ENCODE measurements around the gene SPEF1. TPM values are rescaled to one million over a fixed set of nuclear protein-coding genes. Genes with fewer than 3 reads are reported as not detected.

SPEF1 gene
- total and polyA plus RNA-seq, 5 experiments from 2014 or later: 0.33 TPM; not detected in 4

- H3K4me3 Mint-ChIP-seq: peak overlapping the region in 9 of 10 donors; percentile 13 to 93 (median 52)
- POLR2A ChIA-PET: interaction anchor here (0.5 to 3.4 kb wide), 8 partner anchors 7 to 1324 kb away, joined by 3 to 65 read pairs (median 4); partner anchors contain the start of gene ADISSP
- H3K27ac Mint-ChIP-seq: peak overlapping the region; percentile 48 to 99 (median 82)
Measured at GRCh38 chr20:3818155-3819151, 37.2 kb upstream of the SPEF1 start.

GRCh38 chr20:3815703-3816315 is 34.6 kb upstream of the SPEF1 start:
- no peaks in the 10 kb centered on the region for H3K36me3 Mint-ChIP-seq
- no peaks in the 10 kb centered on the region for H3K9me3 Mint-ChIP-seq
- DNase-seq (peak in 7 of 10 donors; percentile 34 to 71 (median 61)), ATAC-seq (peak in 1 of 2 donors; percentile 8)
- peak overlapping the region; percentile 6 to 89 (median 80) for H3K4me3 Mint-ChIP-seq
- POLR2A ChIA-PET: interaction anchor here (1.9 to 4.2 kb wide), 2 partner anchors 11 to 48 kb away, joined by 7 to 27 read pairs; partner anchors contain the start of gene ADISSP
- H3K4me1 Mint-ChIP-seq: peaks cover 38 to 84% (median 80%) of the 10 kb centered on the region in 4 donors
- H3K27me3 Mint-ChIP-seq: no peaks in the 10 kb centered on the region
- peak overlapping the region; percentile 87 to 98 (median 94) for H3K27ac Mint-ChIP-seq

More at GRCh38 chr20:3818155-3819151, 37.2 kb upstream of the SPEF1 start:
- Mint-ChIP-seq H3K27me3 (no peaks in the 10 kb centered on the region), H3K4me1 (peaks cover 23 to 69% (median 67%) of the 10 kb centered on the region in 4 donors), H3K36me3 (peaks cover 0 to 6% (median under 1%) of the 10 kb centered on the region in 3 donors), H3K9me3 (no peaks in the 10 kb centered on the region)
- ATAC-seq (no peak), DNase-seq (no peak)

GRCh38 chr20:3814928-3815495 is 33.8 kb upstream of the SPEF1 start:
- no peaks in the 10 kb centered on the region for H3K36me3 Mint-ChIP-seq
- ATAC-seq (no peak), DNase-seq (no peak)
- no peaks in the 10 kb centered on the region for H3K27me3 Mint-ChIP-seq
- H3K27ac Mint-ChIP-seq: peak overlapping the region in 8 of 10 donors; percentile 87 to 98 (median 92)
- H3K4me3 Mint-ChIP-seq: peak overlapping the region in 6 of 10 donors; percentile 24 to 89 (median 74)
- POLR2A ChIA-PET: interaction anchor here (0.6 to 4.2 kb wide), 2 partner anchors 47 to 127 kb away, joined by 3 to 27 read pairs; partner anchors contain the start of gene ADISSP
- H3K9me3 Mint-ChIP-seq: no peaks in the 10 kb centered on the region
- peaks cover 40 to 89% (median 84%) of the 10 kb centered on the region in 4 donors for H3K4me1 Mint-ChIP-seq

- Mint-ChIP-seq H3K36me3 (no peaks in the 10 kb centered on the region), H3K4me1 (peaks cover 37 to 83% (median 79%) of the 10 kb centered on the region in 4 donors), H3K27ac (peak overlapping the region; percentile 89 to 99 (median 97)), H3K27me3 (no peaks in the 10 kb centered on the region), H3K9me3 (no peaks in the 10 kb centered on the region), H3K4me3 (peak overlapping the region; percentile 27 to 91 (median 68))
- POLR2A ChIA-PET: interaction anchor here (0.7 to 4.2 kb wide), 3 partner anchors 10 to 136 kb away, joined by 3 to 27 read pairs (median 4); partner anchors contain the start of gene ADISSP
- DNase-seq (peak in 6 of 10 donors; percentile 40 to 75 (median 47)), ATAC-seq (peak; percentile 7 to 9)
Measured at GRCh38 chr20:3813848-3814581, 32.8 kb upstream of the SPEF1 start.

GRCh38 chr20:3812975-3813847 is 32.0 kb upstream of the SPEF1 start:
- H3K4me3 Mint-ChIP-seq: peak overlapping the region; percentile 27 to 91 (median 68)
- peak overlapping the region; percentile 89 to 99 (median 97) for H3K27ac Mint-ChIP-seq
- H3K27me3 Mint-ChIP-seq: no peaks in the 10 kb centered on the region
- no peaks in the 10 kb centered on the region for H3K36me3 Mint-ChIP-seq
- ATAC-seq (no peak), DNase-seq (no peak)
- no peaks in the 10 kb centered on the region for H3K9me3 Mint-ChIP-seq
- POLR2A ChIA-PET: interaction anchor here (0.8 to 4.2 kb wide), 3 partner anchors 7 to 45 kb away, joined by 3 to 65 read pairs (median 27); partner anchors contain the start of genes ADISSP and AP5S1
- H3K4me1 Mint-ChIP-seq: peaks cover 33 to 80% (median 73%) of the 10 kb centered on the region in 4 donors

GRCh38 chr20:3812259-3812681 is 31.0 kb upstream of the SPEF1 start:
- Mint-ChIP-seq H3K27me3 (no peaks in the 10 kb centered on the region), H3K4me3 (peak overlapping the region; percentile 87 to 94 (median 90)), H3K36me3 (no peaks in the 10 kb centered on the region), H3K9me3 (no peaks in the 10 kb centered on the region), H3K27ac (peak overlapping the region; percentile 96 to 100 (median 98)), H3K4me1 (peaks cover 36 to 84% (median 76%) of the 10 kb centered on the region in 4 donors)
- POLR2A ChIA-PET: interaction anchor here (1.0 to 4.2 kb wide), 3 partner anchors 8 to 44 kb away, joined by 4 to 65 read pairs (median 27); partner anchors contain the start of genes ADISSP and AP5S1
- DNase-seq (no peak), ATAC-seq (no peak)

- peak overlapping the region; percentile 96 to 100 (median 98) for H3K27ac Mint-ChIP-seq
- ATAC-seq (peak; percentile 86 to 91), DNase-seq (peak; percentile 84 to 98 (median 91))
- POLR2A ChIA-PET: interaction anchor here (0.5 to 4.2 kb wide), 6 partner anchors 9 to 428 kb away, joined by 3 to 65 read pairs (median 5); partner anchors contain the start of genes ADISSP and AP5S1
- H3K27me3 Mint-ChIP-seq: no peaks in the 10 kb centered on the region
- peaks cover 0 to 5% (median under 1%) of the 10 kb centered on the region in 3 donors for H3K36me3 Mint-ChIP-seq
- peaks cover 41 to 85% (median 78%) of the 10 kb centered on the region in 4 donors for H3K4me1 Mint-ChIP-seq
- no peaks in the 10 kb centered on the region for H3K9me3 Mint-ChIP-seq
- peak overlapping the region; percentile 87 to 94 (median 90) for H3K4me3 Mint-ChIP-seq
Measured at GRCh38 chr20:3811467-3812258, 30.4 kb upstream of the SPEF1 start.

GRCh38 chr20:3808544-3808943 is 27.3 kb upstream of the SPEF1 start:
- ATAC-seq: no peak
- Mint-ChIP-seq H3K4me1 (peaks cover 45 to 80% (median 77%) of the 10 kb centered on the region in 4 donors), H3K36me3 (peaks cover 0 to 35% (median 17%) of the 10 kb centered on the region in 3 donors), H3K27ac (peak overlapping the region in 6 of 10 donors; percentile 50 to 94 (median 78)), H3K27me3 (no peaks in the 10 kb centered on the region), H3K4me3 (peak overlapping the region in 4 of 10 donors; percentile 23 to 61 (median 40)), H3K9me3 (no peaks in the 10 kb centered on the region)
- no peak for DNase-seq
- POLR2A ChIA-PET: interaction anchor here (0.7 to 1.1 kb wide), 4 partner anchors 17 to 640 kb away, joined by 3 to 6 read pairs (median 4); no protein-coding TSS in a partner anchor

GRCh38 chr20:3804781-3805180 is 23.5 kb upstream of the SPEF1 start:
- ATAC-seq: no peak
- Mint-ChIP-seq H3K36me3 (peaks cover 9 to 69% (median 37%) of the 10 kb centered on the region in 3 donors), H3K9me3 (no peaks in the 10 kb centered on the region), H3K4me1 (peaks cover 41 to 77% (median 74%) of the 10 kb centered on the region in 4 donors), H3K4me3 (peak overlapping the region in 3 of 10 donors; percentile 4 to 63 (median 9)), H3K27ac (peak overlapping the region in 8 of 10 donors; percentile 67 to 93 (median 84)), H3K27me3 (no peaks in the 10 kb centered on the region)
- POLR2A ChIA-PET: interaction anchor here (1.3 kb wide), 1 partner anchor 37 kb away, joined by 3 read pairs; the partner anchor contains the start of gene ADISSP
- DNase-seq: peak in 1 of 10 donors; percentile 35

All from naive thymus-derived CD8-positive, alpha-beta T cell (primary cell).